Umbilical cord (tissue), 2 donors: ENCODE measurements around the gene KIAA1328. TPM values are rescaled to one million over a fixed set of nuclear protein-coding genes. Genes with fewer than 3 reads are reported as not detected.
"Not testable (repeated sequence)": the region's sequence is repeated elsewhere in the genome, so short reads cannot be mapped to it uniquely, and the experiment has no call there.

Source experiments
- DNase-seq: peaks from one replicate; pipeline ENCODE4 v3.0.0-alpha.2; 2015; ENCODE audit warnings: low spot score
- total RNA-seq: library from RNA; depleted of rRNA; stranded (reverse); fragments of >200 nt; gene quantifications from one replicate; pipeline ENCODE4 v1.2.3, GENCODE V29; 2014; ENCODE audit warnings: low replicate concordance; ENCODE audit not compliant: insufficient read depth

The KIAA1328 gene
- 33.9 TPM for total RNA-seq

GRCh38 chr18:36828630-36829361, at the start of gene KIAA1328, which contains the start of gene TPGS2:
Gene KIAA1328, plus strand, starts transcription at chr18:36829127. Its CDS starts 12 bp downstream, at chr18:36829139.
Gene TPGS2, minus strand, starts transcription at chr18:36829002. Its CDS starts 235 bp downstream, at chr18:36828767.
- peak; percentile 95 for DNase-seq

GRCh38 chr18:36780748-36781147, 48.2 kb upstream of the KIAA1328 start:
- DNase-seq, result no peak

GRCh38 chr18:36782710-36783109, 46.2 kb upstream of the KIAA1328 start:
- no peak for DNase-seq

- no peak for DNase-seq
These were observed 45.1 kb upstream of the KIAA1328 start for GRCh38 chr18:36783792-36784191.

GRCh38 chr18:36786686-36787085, 42.2 kb upstream of the KIAA1328 start:
- DNase-seq, result peak; percentile 36

- DNase-seq, result no peak
These were observed 36.2 kb upstream of the KIAA1328 start for GRCh38 chr18:36792634-36793283.

GRCh38 chr18:36798738-36799473, 30.0 kb upstream of the KIAA1328 start:
- DNase-seq, result no peak

- DNase-seq, result no peak
These were observed 23.8 kb upstream of the KIAA1328 start for GRCh38 chr18:36805105-36805504.

- peak; percentile 9 for DNase-seq
These were observed 20.2 kb upstream of the KIAA1328 start for GRCh38 chr18:36808681-36809080.

- DNase-seq, result peak; percentile 69
These were observed 19.1 kb upstream of the KIAA1328 start for GRCh38 chr18:36809590-36810381.

- peak; percentile 21 for DNase-seq
These were observed 17.5 kb upstream of the KIAA1328 start for GRCh38 chr18:36811430-36811829.

- no peak for DNase-seq
These were observed 17.0 kb upstream of the KIAA1328 start for GRCh38 chr18:36811955-36812354.

GRCh38 chr18:36812678-36813077, 16.2 kb upstream of the KIAA1328 start:
- no peak for DNase-seq

GRCh38 chr18:36813101-36813775, 15.7 kb upstream of the KIAA1328 start:
- DNase-seq, result no peak

- no peak for DNase-seq
These were observed 15.1 kb upstream of the KIAA1328 start for GRCh38 chr18:36813824-36814223.

- DNase-seq, result no peak
These were observed 13.9 kb upstream of the KIAA1328 start for GRCh38 chr18:36814994-36815393.

GRCh38 chr18:36816096-36816495, 12.8 kb upstream of the KIAA1328 start:
- not testable (repeated sequence) for DNase-seq

- no peak for DNase-seq
These were observed 11.9 kb upstream of the KIAA1328 start for GRCh38 chr18:36817039-36817438.

GRCh38 chr18:36818652-36819051, 10.3 kb upstream of the KIAA1328 start:
- no peak for DNase-seq

GRCh38 chr18:36819621-36820020, 9.3 kb upstream of the KIAA1328 start:
- no peak for DNase-seq

- no peak for DNase-seq
These were observed 7.2 kb upstream of the KIAA1328 start for GRCh38 chr18:36821681-36822080.
